ENCODE measurements around the gene GLIS2.

The GLIS2 gene

DNA sequence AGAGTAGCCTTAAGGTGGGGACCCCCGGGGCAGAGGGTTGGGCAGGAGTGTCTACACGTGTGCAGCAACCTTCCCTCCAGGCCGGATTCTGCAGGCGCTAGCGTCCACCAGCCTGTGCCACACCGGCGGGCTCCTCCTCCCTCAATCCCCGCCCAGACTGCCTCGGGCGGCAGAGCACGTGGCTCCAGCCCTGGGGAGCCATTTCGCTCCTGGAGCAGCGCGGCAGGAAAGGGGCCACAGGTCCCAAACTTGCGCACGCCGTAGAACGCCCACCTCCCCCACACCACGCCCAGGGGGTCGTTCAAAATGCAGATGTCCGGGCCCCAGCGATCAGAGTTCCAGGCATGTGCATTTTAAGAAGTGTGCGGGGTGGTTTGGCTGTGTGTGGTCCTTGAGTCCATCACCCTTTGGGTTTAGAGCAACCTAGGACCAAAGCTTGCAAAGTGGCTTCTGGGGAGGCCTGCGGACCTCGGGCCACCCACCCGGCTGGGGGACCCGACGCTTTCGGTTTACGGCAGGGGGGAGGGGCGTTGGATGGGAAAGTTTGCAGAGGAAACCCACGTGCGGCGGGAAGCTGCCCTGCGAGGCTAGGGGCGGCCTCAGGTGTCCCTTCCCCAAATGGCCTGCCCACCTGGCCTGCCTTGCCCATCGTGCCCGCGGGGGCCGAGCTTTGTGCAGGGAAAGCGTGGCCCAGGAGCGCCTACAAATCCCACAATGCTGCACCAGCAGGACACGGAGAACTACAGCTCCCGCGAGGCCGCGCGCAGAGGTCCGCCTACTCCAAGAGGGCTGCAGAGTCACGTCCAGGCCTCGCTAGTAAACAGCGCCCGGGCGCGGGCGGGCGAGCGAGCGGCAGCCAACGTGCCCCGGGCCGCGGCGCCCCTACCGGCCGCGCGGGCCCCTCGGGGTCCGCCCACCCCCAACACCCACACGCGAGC lies 44.4 kb upstream of the GLIS2 start:
- H3K79me2 ChIP-seq: peaks cover 23% of the 10 kb centered on the region
- H3K9ac ChIP-seq: peak overlapping the region; percentile 28
- peaks cover 4% of the 10 kb centered on the region for H3K4me1 ChIP-seq
- peak overlapping the region; percentile 95 for H2AFZ ChIP-seq
- H3K36me3 ChIP-seq (ENCODE audit: control insufficient read depth, insufficient read depth, low read length): no peaks in the 10 kb centered on the region
- peak overlapping the region; percentile 76 for H3K27ac ChIP-seq
- no peaks in the 10 kb centered on the region for H3K27me3 ChIP-seq (ENCODE audit: control insufficient read depth, insufficient read depth, low read length)
- H3K4me3 ChIP-seq (ENCODE audit: low read depth, low read length): peak overlapping the region; percentile 82
- H3K4me2 ChIP-seq (ENCODE audit: low read length): peak overlapping the region; percentile 100
- no peaks in the 10 kb centered on the region for H3K9me3 ChIP-seq (ENCODE audit: control insufficient read depth, low read length)
- TF ChIP-seq, protein P1, sequence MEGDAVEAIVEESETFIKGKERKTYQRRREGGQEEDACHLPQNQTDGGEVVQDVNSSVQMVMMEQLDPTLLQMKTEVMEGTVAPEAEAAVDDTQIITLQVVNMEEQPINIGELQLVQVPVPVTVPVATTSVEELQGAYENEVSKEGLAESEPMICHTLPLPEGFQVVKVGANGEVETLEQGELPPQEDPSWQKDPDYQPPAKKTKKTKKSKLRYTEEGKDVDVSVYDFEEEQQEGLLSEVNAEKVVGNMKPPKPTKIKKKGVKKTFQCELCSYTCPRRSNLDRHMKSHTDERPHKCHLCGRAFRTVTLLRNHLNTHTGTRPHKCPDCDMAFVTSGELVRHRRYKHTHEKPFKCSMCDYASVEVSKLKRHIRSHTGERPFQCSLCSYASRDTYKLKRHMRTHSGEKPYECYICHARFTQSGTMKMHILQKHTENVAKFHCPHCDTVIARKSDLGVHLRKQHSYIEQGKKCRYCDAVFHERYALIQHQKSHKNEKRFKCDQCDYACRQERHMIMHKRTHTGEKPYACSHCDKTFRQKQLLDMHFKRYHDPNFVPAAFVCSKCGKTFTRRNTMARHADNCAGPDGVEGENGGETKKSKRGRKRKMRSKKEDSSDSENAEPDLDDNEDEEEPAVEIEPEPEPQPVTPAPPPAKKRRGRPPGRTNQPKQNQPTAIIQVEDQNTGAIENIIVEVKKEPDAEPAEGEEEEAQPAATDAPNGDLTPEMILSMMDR (IDR thresholded peaks at IDR 0.05): no peak

DNA sequence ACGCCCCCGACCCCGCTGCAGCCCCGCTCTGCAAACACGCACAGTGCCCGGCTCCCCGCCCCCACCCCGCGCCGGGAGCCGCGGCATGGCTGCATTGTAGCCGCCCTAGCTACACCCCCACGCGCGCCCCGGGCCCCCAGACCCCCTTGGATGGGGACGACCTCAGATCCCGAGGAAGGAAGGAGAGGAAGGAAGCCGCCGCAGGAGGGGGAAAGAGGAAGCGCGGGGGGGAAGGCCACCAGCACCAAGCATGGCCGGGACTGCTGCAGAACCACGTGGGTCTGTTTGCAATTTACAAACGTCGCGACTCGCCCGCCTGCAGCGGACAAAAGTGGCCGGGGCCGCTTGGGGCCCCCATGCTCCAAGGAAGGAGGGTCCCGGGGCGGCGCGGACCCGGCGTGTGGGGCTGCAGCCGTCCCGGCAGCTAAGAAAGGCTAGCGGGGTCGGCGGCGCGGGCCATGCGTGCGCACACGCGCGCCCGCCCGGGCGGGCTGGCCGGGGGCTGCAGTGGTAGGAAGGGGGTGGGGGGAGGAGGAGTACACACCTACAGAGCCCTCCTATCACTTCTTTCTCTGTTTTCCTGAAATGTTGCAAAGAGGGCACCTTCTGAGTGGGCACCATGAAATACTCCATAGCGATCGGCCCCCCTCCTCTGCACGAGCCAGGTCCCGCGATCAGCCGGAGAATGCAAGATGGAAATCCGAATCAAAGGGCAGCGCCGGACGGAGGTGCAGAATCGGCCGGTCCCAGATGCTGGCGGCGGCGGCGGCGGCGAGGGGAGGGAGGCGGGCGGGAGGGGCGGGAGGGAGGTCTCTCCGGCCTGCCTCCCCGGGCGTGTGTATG lies 43.5 kb upstream of the GLIS2 start:
- Histone ChIP-seq H3K4me3 (ENCODE audit: low read depth, low read length) (peak overlapping the region; percentile 72), H3K9ac (peak overlapping the region; percentile 5), H3K79me2 (peaks cover 23% of the 10 kb centered on the region), H2AFZ (peak overlapping the region; percentile 91), H3K4me2 (ENCODE audit: low read length) (peak overlapping the region; percentile 100), H3K9me3 (ENCODE audit: control insufficient read depth, low read length) (no peaks in the 10 kb centered on the region), H3K27me3 (ENCODE audit: control insufficient read depth, insufficient read depth, low read length) (no peaks in the 10 kb centered on the region), H3K4me1 (peaks cover 4% of the 10 kb centered on the region), H3K27ac (peak overlapping the region; percentile 68), H3K36me3 (ENCODE audit: control insufficient read depth, insufficient read depth, low read length) (no peaks in the 10 kb centered on the region)
- TF ChIP-seq, protein P1 (IDR thresholded peaks at IDR 0.05): no peak

DNA sequence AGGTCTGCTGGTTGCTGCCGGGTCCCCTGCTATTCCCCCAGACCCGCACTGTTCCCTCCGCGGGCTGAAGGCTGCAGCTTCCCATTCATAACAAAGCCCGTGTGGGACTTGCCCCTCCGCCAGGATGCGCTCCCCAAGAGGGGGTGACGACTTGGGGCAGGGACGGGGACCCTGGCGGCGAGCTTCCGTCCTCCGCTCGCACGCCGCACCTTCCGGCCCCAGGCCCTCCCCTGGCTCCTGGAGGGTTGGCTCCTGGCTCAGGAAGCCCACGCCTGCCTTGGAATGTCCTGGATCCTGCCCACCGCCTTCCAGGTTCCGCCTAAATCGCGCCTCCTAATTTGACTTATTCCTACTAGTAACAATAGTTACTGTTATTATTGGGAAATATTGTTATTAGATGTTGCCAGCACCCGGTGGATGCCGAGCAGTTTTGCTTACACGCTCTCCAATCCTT lies 42.0 kb upstream of the GLIS2 start:
- Histone ChIP-seq H3K4me2 (ENCODE audit: low read length) (peak overlapping the region; percentile 92), H3K9me3 (ENCODE audit: control insufficient read depth, low read length) (no peaks in the 10 kb centered on the region), H3K27ac (peak overlapping the region; percentile 65), H3K9ac (no peak overlapping the region), H3K4me3 (ENCODE audit: low read depth, low read length) (peak overlapping the region; percentile 66), H3K79me2 (peaks cover 16% of the 10 kb centered on the region), H2AFZ (peak overlapping the region; percentile 71), H3K4me1 (peaks cover 4% of the 10 kb centered on the region), H3K27me3 (ENCODE audit: control insufficient read depth, insufficient read depth, low read length) (no peaks in the 10 kb centered on the region), H3K36me3 (ENCODE audit: control insufficient read depth, insufficient read depth, low read length) (no peaks in the 10 kb centered on the region)
- TF ChIP-seq, protein P1 (IDR thresholded peaks at IDR 0.05): peak; percentile 11

DNA sequence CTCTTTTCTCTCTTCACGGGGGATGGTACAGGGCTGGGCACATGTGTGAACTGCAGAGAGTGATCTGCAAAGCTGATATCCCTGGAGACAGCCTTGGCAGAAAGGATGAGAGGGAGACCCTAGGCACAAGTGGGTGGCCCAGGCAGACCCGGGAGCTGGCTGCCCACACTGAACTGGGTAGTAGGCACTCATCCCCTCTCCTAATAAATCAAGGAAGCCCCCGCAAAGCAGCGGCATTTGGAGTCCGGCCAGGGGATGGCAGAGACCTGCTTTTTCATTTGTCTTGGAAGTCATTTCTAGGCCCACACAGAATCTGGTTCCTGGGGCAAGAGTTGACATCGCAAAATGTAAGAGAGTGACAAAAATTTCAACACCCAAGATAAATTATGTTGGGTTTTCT lies 40.0 kb upstream of the GLIS2 start:
- Histone ChIP-seq H3K36me3 (ENCODE audit: control insufficient read depth, insufficient read depth, low read length) (no peaks in the 10 kb centered on the region), H2AFZ (no peak overlapping the region)

More for the DNA sequence above, 40.0 kb upstream of the GLIS2 start:
- TF ChIP-seq, protein P1 (IDR thresholded peaks at IDR 0.05): no peak
- H3K4me2 ChIP-seq (ENCODE audit: low read length): no peak overlapping the region
- H3K9me3 ChIP-seq (ENCODE audit: control insufficient read depth, low read length): no peaks in the 10 kb centered on the region
- H3K27ac ChIP-seq: no peak overlapping the region
- H3K79me2 ChIP-seq: peaks cover 8% of the 10 kb centered on the region
- H3K4me3 ChIP-seq (ENCODE audit: low read depth, low read length): no peak overlapping the region
- no peak overlapping the region for H3K9ac ChIP-seq
- H3K27me3 ChIP-seq (ENCODE audit: control insufficient read depth, insufficient read depth, low read length): no peaks in the 10 kb centered on the region
- peaks cover 4% of the 10 kb centered on the region for H3K4me1 ChIP-seq
